Fibroblast of lung (primary cell): ENCODE data around the gene GPS1. TPM values are rescaled to one million over a fixed set of nuclear protein-coding genes. Genes with fewer than 3 reads are reported as not detected.

ENCODE experiments used
- DNase-seq, 2 donors: peaks; one replicate each; pipeline versions ENCODE4 v3.0.0 to v3.0.0-alpha.2; 2010; ENCODE audit warnings: low read depth in 2 of 2
- H2AFZ ChIP-seq: 2 replicates; pipeline ENCODE4 v1.5.1; 2012; ENCODE audit warnings: low read length, control low read depth, inconsistent platforms
- H3K27ac ChIP-seq: 2 replicates; pipeline ENCODE4 v1.5.1; 2011; ENCODE audit warnings: low read length, control low read depth; ENCODE audit not compliant: insufficient read depth
- H3K27me3 ChIP-seq: 2 replicates; pipeline ENCODE4 v1.5.1; 2011; ENCODE audit warnings: mild to moderate bottlenecking, low read length; ENCODE audit not compliant: control insufficient read depth, insufficient read depth
- H3K36me3 ChIP-seq: 2 replicates; pipeline ENCODE4 v1.5.1; 2011; ENCODE audit warnings: low read length; ENCODE audit not compliant: control insufficient read depth, insufficient read depth
- H3K4me1 ChIP-seq: 2 replicates; pipeline ENCODE4 v1.5.1; 2011; ENCODE audit warnings: low read length; ENCODE audit not compliant: control insufficient read depth, insufficient read depth; ENCODE audit errors: extremely low read depth
- H3K4me2 ChIP-seq: 2 replicates; pipeline ENCODE4 v1.5.1; 2011; ENCODE audit warnings: low read length, control low read depth; ENCODE audit not compliant: insufficient read depth; ENCODE audit errors: extremely low read depth
- H3K4me3 ChIP-seq, 4 experiments: fragments of 200-600 bp in 1 of 4; sonication (generic) in 1 of 4; replicated peaks in 1 of 4; 2 replicates each; pipeline ENCODE4 v1.5.1; 2011 to 2016; ENCODE audit warnings: low read length in 4 of 4, low read depth in 3 of 4, mild to moderate bottlenecking in 3 of 4, control low read depth in 2 of 4, inconsistent platforms in 1 of 4, mixed read lengths in 1 of 4; ENCODE audit not compliant: insufficient read depth in 1 of 4; ENCODE audit errors: control extremely low read depth in 1 of 4
- H3K79me2 ChIP-seq: 2 replicates; pipeline ENCODE4 v1.5.1; 2012; ENCODE audit warnings: mild to moderate bottlenecking, low read length, inconsistent platforms; ENCODE audit not compliant: control insufficient read depth, insufficient read depth
- H3K9ac ChIP-seq: 2 replicates; pipeline ENCODE4 v1.5.1; 2011; ENCODE audit warnings: mild to moderate bottlenecking, low read length, control low read depth; ENCODE audit not compliant: insufficient read depth
- H3K9me3 ChIP-seq: 2 replicates; pipeline ENCODE4 v1.5.1; 2012; ENCODE audit warnings: low read depth, low read length; ENCODE audit not compliant: control insufficient read depth, insufficient read depth
- H4K20me1 ChIP-seq: 2 replicates; pipeline ENCODE4 v1.5.1; 2011; ENCODE audit warnings: low read length; ENCODE audit not compliant: control insufficient read depth, insufficient read depth; ENCODE audit errors: extremely low read depth
- EZH2 ChIP-seq: IDR thresholded peaks from 2 replicates; pipeline ENCODE4 v1.5.1; 2012; ENCODE audit warnings: low read length, control low read depth, mild to moderate bottlenecking; ENCODE audit errors: missing control alignments
- polyA plus RNA-seq, 2 donors: library from polyadenylated mRNA; depleted of rRNA in 1 of 2; stranded (reverse) in 1 of 2; unstranded in 1 of 2; fragments of >200 nt; gene quantifications; 2 replicates each; pipeline ENCODE4 v1.2.1, GENCODE V29; 2011 to 2012; ENCODE audit warnings: missing spikeins in 1 of 2
- total RNA-seq: library from RNA; depleted of rRNA; stranded (reverse); fragments of >200 nt; gene quantifications from 2 replicates; pipeline ENCODE4 v1.2.1, GENCODE V29; 2014
- TF ChIP-seq, protein P1 (sequence below), 2 donors: IDR thresholded peaks in 1 of 2; conservative IDR thresholded peaks in 1 of 2; 1 replicate in 1 of 2; 2 replicates in 1 of 2; pipeline ENCODE4 v1.5.1; 2011 to 2012; ENCODE audit warnings: low read length in 2 of 2, control low read depth in 1 of 2, inconsistent platforms in 1 of 2, low read depth in 1 of 2, mild to moderate bottlenecking in 1 of 2

GPS1 gene
- total and polyA plus RNA-seq, 2 donors (not counting 1 experiment from before 2014, with no cell fraction given), result 53.3 to 76.6 TPM

DNA sequence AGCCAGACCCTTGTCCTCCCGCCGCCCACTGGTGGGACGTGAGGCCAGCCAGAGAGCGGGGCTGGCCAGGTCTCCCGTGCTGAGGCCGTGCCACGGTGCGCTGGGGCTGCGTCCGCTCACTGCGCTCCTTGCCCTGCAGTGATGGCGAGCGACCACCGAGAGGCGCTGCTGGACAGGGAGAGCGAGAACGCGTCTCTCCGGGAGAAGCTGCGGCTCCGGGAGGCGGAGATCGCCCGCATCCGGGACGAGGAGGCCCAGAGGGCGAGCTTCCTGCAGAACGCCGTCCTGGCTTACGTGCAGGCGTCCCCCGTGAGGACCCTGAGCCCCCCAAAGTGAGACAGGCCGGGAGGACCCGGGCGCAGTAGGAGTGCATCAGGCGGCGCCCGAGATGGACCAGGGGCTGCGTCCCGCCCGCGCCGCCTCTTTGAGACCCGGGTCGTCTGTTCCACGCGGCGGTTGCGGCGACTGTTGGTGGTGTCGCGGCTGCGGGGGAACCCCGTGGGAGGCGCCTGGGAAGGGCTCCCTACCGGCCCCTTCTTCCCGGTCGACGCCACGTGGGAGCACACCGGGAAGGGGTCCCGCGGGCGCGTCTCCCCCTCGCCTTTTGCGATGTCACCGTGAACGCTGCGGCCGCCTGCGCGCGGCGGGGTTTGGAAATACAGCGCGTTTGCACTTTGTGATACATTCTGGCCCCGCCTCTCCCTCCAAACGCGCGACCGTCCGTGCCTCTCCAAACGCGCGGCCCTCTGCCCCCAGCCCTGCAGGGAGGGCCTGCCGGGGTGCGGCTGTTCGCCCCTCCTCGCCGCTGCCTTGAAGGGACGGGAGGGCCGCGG is 21.0 kb upstream of the GPS1 start:
- H3K4me1 ChIP-seq, result no peaks in the 10 kb centered on the region
- TF ChIP-seq, protein P1, sequence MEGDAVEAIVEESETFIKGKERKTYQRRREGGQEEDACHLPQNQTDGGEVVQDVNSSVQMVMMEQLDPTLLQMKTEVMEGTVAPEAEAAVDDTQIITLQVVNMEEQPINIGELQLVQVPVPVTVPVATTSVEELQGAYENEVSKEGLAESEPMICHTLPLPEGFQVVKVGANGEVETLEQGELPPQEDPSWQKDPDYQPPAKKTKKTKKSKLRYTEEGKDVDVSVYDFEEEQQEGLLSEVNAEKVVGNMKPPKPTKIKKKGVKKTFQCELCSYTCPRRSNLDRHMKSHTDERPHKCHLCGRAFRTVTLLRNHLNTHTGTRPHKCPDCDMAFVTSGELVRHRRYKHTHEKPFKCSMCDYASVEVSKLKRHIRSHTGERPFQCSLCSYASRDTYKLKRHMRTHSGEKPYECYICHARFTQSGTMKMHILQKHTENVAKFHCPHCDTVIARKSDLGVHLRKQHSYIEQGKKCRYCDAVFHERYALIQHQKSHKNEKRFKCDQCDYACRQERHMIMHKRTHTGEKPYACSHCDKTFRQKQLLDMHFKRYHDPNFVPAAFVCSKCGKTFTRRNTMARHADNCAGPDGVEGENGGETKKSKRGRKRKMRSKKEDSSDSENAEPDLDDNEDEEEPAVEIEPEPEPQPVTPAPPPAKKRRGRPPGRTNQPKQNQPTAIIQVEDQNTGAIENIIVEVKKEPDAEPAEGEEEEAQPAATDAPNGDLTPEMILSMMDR (conservative IDR thresholded peaks at IDR 0.05 in 1 of 2, IDR thresholded peaks at IDR 0.05 in 1 of 2; ENCODE audit: low read depth in 1 of 2, low read length in 2 of 2), result peak; percentile 34 to 73
- no peak for TF ChIP-seq EZH2
- H3K4me2 ChIP-seq, result peak overlapping the region; percentile 69
- H3K9me3 ChIP-seq, result no peaks in the 10 kb centered on the region
- H2AFZ ChIP-seq, result peak overlapping the region; percentile 46
- DNase-seq, result peak; percentile 76 to 84
- no peak overlapping the region for H3K27ac ChIP-seq
- no peaks in the 10 kb centered on the region for H3K36me3 ChIP-seq
- peak overlapping the region; percentile 35 to 53 (median 42) for H3K4me3 ChIP-seq
- peak overlapping the region; percentile 23 for H3K9ac ChIP-seq
- no peaks in the 10 kb centered on the region for H3K79me2 ChIP-seq
- H4K20me1 ChIP-seq, result no peaks in the 10 kb centered on the region
- no peaks in the 10 kb centered on the region for H3K27me3 ChIP-seq

DNA sequence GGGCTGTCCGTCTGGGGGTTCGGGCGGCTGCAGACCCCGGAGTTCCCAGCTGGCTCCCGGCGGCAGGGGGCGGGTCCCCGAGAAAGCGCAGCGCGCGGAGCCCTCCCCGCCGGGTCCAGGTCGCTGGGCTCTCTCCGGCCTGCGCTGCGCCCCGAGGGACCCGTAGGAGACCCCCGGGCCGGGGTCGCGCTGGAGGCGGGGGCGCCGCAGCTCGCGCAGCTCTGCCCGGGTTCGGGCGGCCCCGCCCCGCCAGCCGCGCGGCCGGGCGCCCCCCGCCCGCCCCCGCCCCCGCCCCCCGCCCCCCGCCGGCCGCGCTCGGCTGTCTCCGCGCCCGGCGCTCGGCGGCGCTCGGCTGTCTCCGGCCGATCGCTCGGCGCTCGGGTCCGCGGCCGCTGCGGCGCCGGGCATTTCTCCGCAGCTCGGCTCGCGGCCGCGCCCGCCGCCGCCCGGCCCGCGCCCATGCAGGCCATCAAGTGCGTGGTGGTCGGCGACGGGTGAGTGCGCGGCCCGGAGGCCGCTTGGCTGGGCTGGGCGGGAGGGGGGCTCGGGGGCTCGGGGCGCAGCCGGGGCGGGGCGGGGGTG is 20.3 kb upstream of the GPS1 start, which contains the start of gene RAC3:
Gene RAC3 (plus strand): TSS at position 376 of the 582 bp plus-strand sequence. CDS start 84 bp downstream, at position 460.
- Histone ChIP-seq H3K9me3 (no peaks in the 10 kb centered on the region), H4K20me1 (no peaks in the 10 kb centered on the region), H3K27me3 (no peaks in the 10 kb centered on the region), H3K4me2 (peak within 1 kb of the TSS; percentile 69), H3K36me3 (no peaks in the 10 kb centered on the region), H3K9ac (peak within 1 kb of the TSS; percentile 23), H3K79me2 (no peaks in the 10 kb centered on the region), H3K4me3 (peak within 1 kb of the TSS; percentile 35 to 53 (median 44)), H3K4me1 (no peaks in the 10 kb centered on the region), H2AFZ (peak within 1 kb of the TSS; percentile 46), H3K27ac (no peak within 1 kb of the TSS)
- DNase-seq, result peak; percentile 21 to 31
- TF ChIP-seq, protein P1 (conservative IDR thresholded peaks at IDR 0.05 in 1 of 2, IDR thresholded peaks at IDR 0.05 in 1 of 2; ENCODE audit: low read depth in 1 of 2, low read length in 2 of 2), result no peak
- no peak for TF ChIP-seq EZH2

DNA sequence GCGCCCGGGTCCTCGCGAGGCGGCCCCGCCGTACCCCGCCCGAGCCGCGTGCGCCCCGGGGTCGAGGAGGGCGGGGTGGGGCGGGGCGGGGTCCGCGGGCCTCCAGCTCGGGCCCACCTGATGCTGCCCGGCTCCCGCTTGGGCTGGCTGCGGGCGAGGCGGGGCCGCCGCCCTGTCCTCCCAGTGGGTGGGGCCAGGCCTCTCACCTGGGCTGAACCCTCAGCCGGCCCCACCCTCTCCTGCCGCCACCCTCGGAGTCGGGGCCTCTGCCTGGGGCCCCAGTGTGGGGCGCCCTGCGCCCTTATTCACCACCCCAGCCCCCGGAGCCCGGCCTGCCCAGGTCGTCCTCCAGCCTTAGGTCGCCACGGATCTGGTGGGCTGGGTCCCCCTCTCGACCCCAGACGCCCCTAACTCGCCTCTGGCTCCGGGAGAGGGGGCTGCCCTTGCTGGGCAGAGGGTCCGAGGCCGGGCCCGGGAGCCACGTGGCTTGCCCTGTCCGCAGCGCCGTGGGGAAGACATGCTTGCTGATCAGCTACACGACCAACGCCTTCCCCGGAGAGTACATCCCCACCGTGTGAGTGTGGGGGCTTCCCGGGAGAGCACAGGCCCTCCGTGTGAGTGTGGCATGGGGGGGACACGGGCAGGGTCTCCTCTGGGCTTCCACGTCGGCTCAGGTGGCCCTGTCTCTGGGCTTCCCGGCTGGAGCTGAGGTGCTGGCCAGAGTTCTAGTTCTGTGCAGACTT is 19.6 kb upstream of the GPS1 start:
- no peaks in the 10 kb centered on the region for H3K36me3 ChIP-seq
- H3K9ac ChIP-seq, result no peak overlapping the region
- DNase-seq, result no peak
- H4K20me1 ChIP-seq, result no peaks in the 10 kb centered on the region
- no peaks in the 10 kb centered on the region for H3K79me2 ChIP-seq
- peak overlapping the region; percentile 64 for H3K4me2 ChIP-seq
- H3K4me1 ChIP-seq, result peaks cover 2% of the 10 kb centered on the region
- peak overlapping the region in 2 of 4 experiments; percentile 45 to 53 for H3K4me3 ChIP-seq
- no peak for TF ChIP-seq EZH2
- TF ChIP-seq, protein P1 (conservative IDR thresholded peaks at IDR 0.05 in 1 of 2, IDR thresholded peaks at IDR 0.05 in 1 of 2; ENCODE audit: low read depth in 1 of 2, low read length in 2 of 2), result no peak
- H3K27ac ChIP-seq, result no peak overlapping the region
- no peaks in the 10 kb centered on the region for H3K27me3 ChIP-seq
- no peak overlapping the region for H2AFZ ChIP-seq
- no peaks in the 10 kb centered on the region for H3K9me3 ChIP-seq
